Activated T-helper 1 cell treated with anti-CD3 and anti-CD28 coated beads, Interleukin-12 subunit alpha, Interleukin-12 subunit beta, Interleukin-2, Interleukin-4 antibody, amounts not matched to agents 30 ng/mL and 10 ng/mL and 1 ng/mL, durations not matched to agents 14 hours and 24 hours and 36 hours (primary cell): ENCODE data around the gene SPON1. TPM values are rescaled to one million over a fixed set of nuclear protein-coding genes. Genes with fewer than 3 reads are reported as not detected.

Source experiments
- DNase-seq: peaks from one replicate; pipeline ENCODE4 v3.0.0; 2021; ENCODE audit warnings: low spot score
- H3K27ac Mint-ChIP-seq: one replicate; pipeline ENCODE4 v1.8.0; 2021; ENCODE audit warnings: mild to moderate bottlenecking, mixed read lengths
- H3K27me3 Mint-ChIP-seq: one replicate; pipeline ENCODE4 v1.8.0; 2022; ENCODE audit warnings: mild to moderate bottlenecking, moderate library complexity, mixed read lengths; ENCODE audit not compliant: insufficient read depth
- H3K36me3 Mint-ChIP-seq: one replicate; pipeline ENCODE4 v1.8.0; 2021; ENCODE audit warnings: low read depth, mixed read lengths
- H3K4me1 Mint-ChIP-seq: one replicate; pipeline ENCODE4 v1.8.0; 2021; ENCODE audit warnings: low read depth, mixed read lengths
- H3K4me3 Mint-ChIP-seq: one replicate; pipeline ENCODE4 v1.8.0; 2021; ENCODE audit warnings: mild to moderate bottlenecking, moderate library complexity, mixed read lengths
- H3K9me3 Mint-ChIP-seq: one replicate; pipeline ENCODE4 v1.8.0; 2021; ENCODE audit warnings: mixed read lengths
- intact Hi-C: fragments of 100-400 bp; cut with micrococcal nuclease; formaldehyde crosslinking; loops from one replicate; pipeline ENCODE4 v1.15.1; 2024
- total RNA-seq: library from RNA; stranded (reverse); gene quantifications from 2 replicates; pipeline ENCODE4 v1.2.3, GENCODE V29; 2022

Gene SPON1
- total RNA-seq, 1 donor from 2014 or later = 0.29 TPM

GRCh38 chr11:14094481-14095037 is 132.0 kb downstream of the SPON1 start:
- no peak overlapping the region for H3K27ac Mint-ChIP-seq
- intact Hi-C loops = no loop called here
- H3K9me3 Mint-ChIP-seq = no peaks in the 10 kb centered on the region

GRCh38 chr11:14095882-14096281 is 133.4 kb downstream of the SPON1 start:
- H3K27ac Mint-ChIP-seq = no peak overlapping the region
- H3K27me3 Mint-ChIP-seq = peaks cover 2% of the 10 kb centered on the region
- no peaks in the 10 kb centered on the region for H3K9me3 Mint-ChIP-seq
- intact Hi-C loops = no loop called here
- no peak overlapping the region for H3K4me3 Mint-ChIP-seq
- H3K36me3 Mint-ChIP-seq = no peaks in the 10 kb centered on the region
- no peak for DNase-seq
- H3K4me1 Mint-ChIP-seq = no peaks in the 10 kb centered on the region

More at GRCh38 chr11:14094481-14095037, 132.0 kb downstream of the SPON1 start:
- Mint-ChIP-seq H3K36me3 (no peaks in the 10 kb centered on the region), H3K4me3 (no peak overlapping the region), H3K4me1 (no peaks in the 10 kb centered on the region), H3K27me3 (peaks cover 3% of the 10 kb centered on the region)
- DNase-seq = no peak

DNA sequence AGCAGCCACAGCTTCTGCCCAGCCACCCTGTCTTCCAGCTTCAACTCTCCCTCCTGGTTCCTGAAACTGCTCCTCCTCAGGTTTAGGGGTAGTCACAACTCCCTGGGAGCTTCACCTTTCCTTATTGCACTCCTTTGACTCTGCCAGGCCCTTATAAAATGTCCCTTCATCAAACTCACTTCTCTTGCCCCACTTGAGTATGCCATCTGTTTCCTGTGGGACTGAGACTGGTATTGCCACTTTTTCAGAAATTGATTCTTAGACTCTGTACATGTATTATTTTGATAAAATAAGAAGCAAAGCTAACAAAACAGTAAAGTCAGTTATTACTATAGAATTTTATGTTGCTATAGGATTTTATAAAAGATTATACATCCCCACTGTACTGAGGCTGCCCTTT is 134.1 kb downstream of the SPON1 start:
- Mint-ChIP-seq H3K9me3 (no peaks in the 10 kb centered on the region), H3K27ac (no peak overlapping the region), H3K4me1 (peaks cover 2% of the 10 kb centered on the region), H3K36me3 (no peaks in the 10 kb centered on the region), H3K4me3 (no peak overlapping the region), H3K27me3 (peaks cover 3% of the 10 kb centered on the region)
- no peak for DNase-seq
- intact Hi-C loops = no loop called here

- no peaks in the 10 kb centered on the region for H3K36me3 Mint-ChIP-seq
- no peak overlapping the region for H3K27ac Mint-ChIP-seq
- no peak overlapping the region for H3K4me3 Mint-ChIP-seq
- DNase-seq = no peak
- H3K9me3 Mint-ChIP-seq = no peaks in the 10 kb centered on the region
- peaks cover 4% of the 10 kb centered on the region for H3K4me1 Mint-ChIP-seq
- H3K27me3 Mint-ChIP-seq = peaks cover 3% of the 10 kb centered on the region
- intact Hi-C loops = no loop called here
These were observed 138.9 kb downstream of the SPON1 start for GRCh38 chr11:14101388-14101787.

DNA sequence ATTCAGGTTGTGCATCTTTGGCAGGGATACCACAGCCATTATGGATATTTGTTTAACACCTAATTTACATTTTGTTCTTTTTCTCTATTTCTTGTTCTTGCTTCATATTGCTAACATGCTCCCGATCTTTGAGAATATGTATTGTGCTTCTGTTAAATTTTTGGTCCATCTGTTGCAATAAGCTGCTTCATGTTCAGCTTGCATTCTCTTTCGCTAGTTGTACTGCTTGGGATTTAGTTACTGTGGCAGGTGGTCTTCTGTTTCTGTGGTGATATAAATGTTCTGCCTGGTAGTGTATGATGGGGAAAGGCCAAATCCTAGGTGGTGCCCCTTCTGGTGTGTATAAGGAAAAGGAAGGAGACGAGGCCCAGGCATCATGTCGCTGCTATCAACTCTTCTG is 140.2 kb downstream of the SPON1 start:
- DNase-seq = no peak
- H3K36me3 Mint-ChIP-seq = no peaks in the 10 kb centered on the region
- no peak overlapping the region for H3K27ac Mint-ChIP-seq
- intact Hi-C loops = no loop called here
- H3K4me3 Mint-ChIP-seq = no peak overlapping the region
- H3K27me3 Mint-ChIP-seq = peaks cover 3% of the 10 kb centered on the region
- peaks cover 4% of the 10 kb centered on the region for H3K4me1 Mint-ChIP-seq
- H3K9me3 Mint-ChIP-seq = no peaks in the 10 kb centered on the region

GRCh38 chr11:14105446-14105845 is 142.9 kb downstream of the SPON1 start:
- peaks cover 4% of the 10 kb centered on the region for H3K4me1 Mint-ChIP-seq
- no peak for DNase-seq
- peaks cover 3% of the 10 kb centered on the region for H3K27me3 Mint-ChIP-seq
- H3K9me3 Mint-ChIP-seq = no peaks in the 10 kb centered on the region
- H3K4me3 Mint-ChIP-seq = no peak overlapping the region
- H3K36me3 Mint-ChIP-seq = no peaks in the 10 kb centered on the region
- no peak overlapping the region for H3K27ac Mint-ChIP-seq
- intact Hi-C loops = no loop called here

GRCh38 chr11:14106303-14107049 is 144.0 kb downstream of the SPON1 start:
- no peak for DNase-seq
- Mint-ChIP-seq H3K27me3 (no peaks in the 10 kb centered on the region), H3K36me3 (no peaks in the 10 kb centered on the region), H3K4me1 (peaks cover 3% of the 10 kb centered on the region), H3K9me3 (no peaks in the 10 kb centered on the region), H3K27ac (no peak overlapping the region), H3K4me3 (no peak overlapping the region)
- intact Hi-C loops = no loop called here

DNA sequence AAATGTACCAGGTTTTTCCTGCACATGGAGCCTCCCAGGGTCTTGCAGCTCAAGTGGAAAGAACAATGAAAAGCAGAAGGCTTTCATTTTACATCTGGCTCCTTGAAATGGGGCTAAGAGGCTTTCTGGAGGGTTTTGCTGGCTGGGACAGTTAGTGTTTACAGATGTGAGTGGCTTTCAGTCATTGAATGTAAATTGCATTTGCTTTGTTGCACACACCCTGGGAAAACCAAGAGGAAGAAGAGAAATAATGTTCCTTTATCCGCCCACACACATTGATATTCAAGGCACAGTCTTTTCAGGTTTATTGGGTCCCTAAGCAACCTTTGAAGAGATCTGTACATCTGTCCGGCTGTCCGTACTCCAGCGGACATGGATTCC is 144.5 kb downstream of the SPON1 start:
- Mint-ChIP-seq H3K36me3 (no peaks in the 10 kb centered on the region), H3K4me3 (no peak overlapping the region), H3K27me3 (no peaks in the 10 kb centered on the region), H3K9me3 (no peaks in the 10 kb centered on the region), H3K27ac (no peak overlapping the region), H3K4me1 (no peaks in the 10 kb centered on the region)
- no peak for DNase-seq
- intact Hi-C loops = no loop called here

GRCh38 chr11:14109742-14110141 is 147.2 kb downstream of the SPON1 start:
- intact Hi-C loops = no loop called here
- no peak for DNase-seq
- Mint-ChIP-seq H3K9me3 (no peaks in the 10 kb centered on the region), H3K4me3 (no peak overlapping the region), H3K27me3 (no peaks in the 10 kb centered on the region), H3K4me1 (no peaks in the 10 kb centered on the region), H3K27ac (no peak overlapping the region), H3K36me3 (no peaks in the 10 kb centered on the region)

- no peaks in the 10 kb centered on the region for H3K9me3 Mint-ChIP-seq
- H3K36me3 Mint-ChIP-seq = no peaks in the 10 kb centered on the region
- no peak for DNase-seq
- H3K27me3 Mint-ChIP-seq = no peaks in the 10 kb centered on the region
- no peak overlapping the region for H3K4me3 Mint-ChIP-seq
- no peak overlapping the region for H3K27ac Mint-ChIP-seq
- H3K4me1 Mint-ChIP-seq = no peaks in the 10 kb centered on the region
- intact Hi-C loops = no loop called here
These were observed 148.1 kb downstream of the SPON1 start for GRCh38 chr11:14110629-14111028.

- Mint-ChIP-seq H3K9me3 (no peaks in the 10 kb centered on the region), H3K36me3 (no peaks in the 10 kb centered on the region), H3K4me3 (no peak overlapping the region), H3K4me1 (no peaks in the 10 kb centered on the region), H3K27ac (no peak overlapping the region), H3K27me3 (no peaks in the 10 kb centered on the region)
- no peak for DNase-seq
- intact Hi-C loops = no loop called here
These were observed 149.0 kb downstream of the SPON1 start for GRCh38 chr11:14111496-14111895.

GRCh38 chr11:14112721-14113120 is 150.2 kb downstream of the SPON1 start:
- Mint-ChIP-seq H3K27ac (no peak overlapping the region), H3K27me3 (no peaks in the 10 kb centered on the region), H3K36me3 (no peaks in the 10 kb centered on the region), H3K4me3 (no peak overlapping the region), H3K4me1 (no peaks in the 10 kb centered on the region), H3K9me3 (no peaks in the 10 kb centered on the region)
- intact Hi-C loops = no loop called here
- no peak for DNase-seq

- Mint-ChIP-seq H3K4me1 (no peaks in the 10 kb centered on the region), H3K27me3 (no peaks in the 10 kb centered on the region), H3K4me3 (no peak overlapping the region), H3K27ac (no peak overlapping the region), H3K9me3 (no peaks in the 10 kb centered on the region), H3K36me3 (no peaks in the 10 kb centered on the region)
- intact Hi-C loops = no loop called here
- DNase-seq = no peak
These were observed 151.7 kb downstream of the SPON1 start for GRCh38 chr11:14114269-14114668.

- no peaks in the 10 kb centered on the region for H3K36me3 Mint-ChIP-seq
- intact Hi-C loops = no loop called here
- no peaks in the 10 kb centered on the region for H3K4me1 Mint-ChIP-seq
- no peak for DNase-seq
- H3K9me3 Mint-ChIP-seq = no peaks in the 10 kb centered on the region
- H3K27me3 Mint-ChIP-seq = no peaks in the 10 kb centered on the region
- no peak overlapping the region for H3K4me3 Mint-ChIP-seq
- no peak overlapping the region for H3K27ac Mint-ChIP-seq
These were observed 152.3 kb downstream of the SPON1 start for GRCh38 chr11:14114786-14115185.
